CD4-positive, alpha-beta T cell treated with Interleukin-6 at 100 ng/mL for 8 hours (primary cell): ENCODE measurements around the gene USH2A.
"Not testable (repeated sequence)": the region's sequence is repeated elsewhere in the genome, so short reads cannot be mapped to it uniquely, and the experiment has no call there.

Experiments
- DNase-seq: peaks from one replicate; pipeline ENCODE4 v3.0.0-alpha.2; 2020; ENCODE audit warnings: mixed read lengths, low spot score

Gene USH2A

GRCh38 chr1:216410026-216410425, 13.2 kb downstream of the USH2A start:
- no peak for DNase-seq

GRCh38 chr1:216390956-216391355, 32.3 kb downstream of the USH2A start:
- DNase-seq: no peak

DNA sequence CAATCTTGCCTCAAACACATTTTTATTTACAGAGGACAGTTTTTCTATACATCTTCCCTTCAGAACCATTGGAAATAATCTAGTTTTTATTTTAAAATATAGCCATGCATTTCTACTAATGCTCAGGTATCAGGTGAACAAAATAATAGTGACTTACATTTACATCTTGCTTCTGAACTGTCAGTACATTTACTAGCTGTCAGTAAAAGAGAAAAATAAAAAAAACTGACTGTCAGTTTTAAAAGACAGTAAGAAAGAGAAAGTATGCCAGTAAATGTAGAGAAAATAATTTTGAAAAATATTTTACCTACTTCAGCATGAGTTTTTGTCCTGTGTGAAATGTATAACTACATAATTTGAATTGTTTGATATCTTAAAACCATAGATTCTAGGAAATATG, 33.5 kb downstream of the USH2A start:
- DNase-seq: no peak

DNA sequence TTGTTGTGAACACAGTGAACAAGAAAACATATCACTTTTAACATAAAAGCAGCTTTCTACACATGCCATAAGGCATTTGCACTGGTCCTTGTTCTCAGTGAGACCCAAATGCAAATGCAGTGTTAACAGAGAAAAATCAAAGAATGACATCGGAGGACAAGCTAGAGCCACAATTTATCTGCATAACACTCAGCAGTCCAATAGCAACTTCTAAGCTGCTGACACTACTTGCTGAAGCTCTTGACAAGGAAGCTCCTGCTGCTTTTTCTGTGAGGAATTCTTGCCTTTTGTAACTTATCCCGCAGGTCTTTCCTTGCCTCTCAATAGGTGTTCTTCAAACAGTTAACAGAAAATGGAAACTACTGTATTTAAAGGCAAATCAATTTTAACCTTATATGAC, 34.7 kb downstream of the USH2A start:
- DNase-seq: no peak

- DNase-seq: no peak
These were observed 35.5 kb downstream of the USH2A start for GRCh38 chr1:216387782-216388181.

- DNase-seq: no peak
These were observed 43.8 kb downstream of the USH2A start for GRCh38 chr1:216379441-216379840.

DNA sequence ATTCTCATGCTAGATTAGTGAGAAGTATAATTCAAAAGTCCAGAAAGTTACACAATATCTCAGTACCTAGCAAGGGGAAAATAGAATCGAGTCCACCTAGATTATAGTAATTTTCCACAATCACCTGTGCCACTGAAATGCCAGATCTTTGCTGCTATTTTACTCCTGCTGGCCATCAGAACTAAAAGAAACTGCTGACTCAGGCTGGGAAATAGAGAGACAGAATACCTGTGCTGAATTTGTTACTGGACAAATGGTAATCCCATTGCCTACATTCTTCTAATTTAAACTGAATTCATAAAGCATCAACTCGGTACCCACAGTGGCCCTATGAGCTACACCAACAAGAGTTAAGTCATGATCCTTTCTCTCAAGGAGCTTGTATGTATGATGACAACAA, 55.0 kb downstream of the USH2A start:
- no peak for DNase-seq

DNA sequence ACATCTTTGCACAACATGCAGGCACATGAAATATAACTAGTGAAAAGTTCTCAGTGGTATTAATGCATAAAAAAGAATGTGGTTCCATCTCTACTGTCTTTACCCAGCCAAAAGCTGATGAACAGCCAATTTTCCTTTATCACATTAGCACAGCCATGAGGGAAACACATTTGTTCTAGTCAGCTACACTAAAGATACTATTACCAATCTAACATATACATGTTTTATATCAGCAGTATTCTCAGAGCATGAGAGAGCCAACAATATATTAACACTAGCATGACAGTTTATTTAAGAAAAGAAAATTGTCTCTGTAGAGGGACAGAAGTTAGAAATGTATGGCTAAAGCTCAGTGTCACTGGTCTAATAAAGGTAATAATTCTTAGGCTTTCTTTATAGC, 56.3 kb downstream of the USH2A start:
- DNase-seq: no peak

GRCh38 chr1:216356945-216357344, 66.3 kb downstream of the USH2A start:
- no peak for DNase-seq

DNA sequence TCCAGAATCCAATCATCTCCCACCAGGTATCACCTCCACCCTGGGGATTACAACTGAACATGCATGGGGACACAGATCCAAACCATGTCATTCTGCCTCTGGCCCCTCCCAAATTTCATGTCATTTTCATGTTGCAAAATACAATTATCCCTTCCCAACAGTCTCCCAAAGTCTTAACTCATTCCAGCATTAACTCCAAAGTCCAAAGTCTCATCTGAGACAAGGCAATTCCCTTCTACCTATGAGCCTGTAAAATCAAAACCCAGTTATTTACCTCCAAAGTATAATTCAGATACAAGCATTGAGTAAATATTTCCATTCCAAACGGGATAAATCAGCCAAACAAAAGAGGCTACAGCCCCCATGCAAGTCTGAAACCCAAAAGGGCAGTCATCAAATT, 73.1 kb downstream of the USH2A start:
- DNase-seq: no peak

DNA sequence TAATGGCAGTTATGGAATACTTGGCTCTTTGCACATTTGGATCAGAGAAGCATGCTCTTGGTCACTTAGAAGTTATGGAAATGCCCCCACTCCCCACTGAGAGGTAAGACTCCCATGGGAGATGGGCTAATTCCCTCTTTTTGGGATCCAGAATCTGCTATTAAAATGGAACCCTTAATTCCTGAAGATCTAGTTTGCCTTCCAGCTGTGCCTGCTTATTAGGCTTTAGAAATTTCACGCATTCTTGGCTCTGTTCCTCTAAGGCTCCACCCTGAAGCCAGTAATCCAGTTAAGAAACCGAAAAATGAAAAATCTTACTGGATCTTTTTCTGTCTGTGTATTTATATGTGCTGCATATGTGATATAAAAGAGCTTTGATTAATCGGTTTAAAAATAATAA, 76.7 kb downstream of the USH2A start:
- no peak for DNase-seq

GRCh38 chr1:216340542-216340941, 82.7 kb downstream of the USH2A start:
- DNase-seq: not testable (repeated sequence)

- no peak for DNase-seq
These were observed 90.8 kb downstream of the USH2A start for GRCh38 chr1:216332462-216332861.

GRCh38 chr1:216332003-216332402, 91.2 kb downstream of the USH2A start:
- DNase-seq: no peak

DNA sequence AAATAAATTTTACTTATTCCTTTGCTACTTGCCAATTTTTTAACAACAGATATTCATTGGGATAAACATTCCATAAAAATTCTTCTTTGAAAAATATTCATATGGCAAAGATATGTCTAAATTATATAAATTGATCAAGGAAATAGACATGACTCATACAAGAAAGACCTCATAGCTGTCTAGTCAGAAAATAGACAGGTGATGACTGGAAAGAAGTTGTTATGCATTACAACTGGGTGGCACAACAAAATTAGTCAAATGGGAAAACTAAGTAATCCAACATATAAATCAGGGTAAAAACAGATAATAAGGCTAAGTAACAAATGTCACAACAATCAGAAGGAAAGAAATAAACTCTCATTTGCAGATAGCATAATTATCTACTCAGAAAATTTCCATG, 92.0 kb downstream of the USH2A start:
- no peak for DNase-seq

DNA sequence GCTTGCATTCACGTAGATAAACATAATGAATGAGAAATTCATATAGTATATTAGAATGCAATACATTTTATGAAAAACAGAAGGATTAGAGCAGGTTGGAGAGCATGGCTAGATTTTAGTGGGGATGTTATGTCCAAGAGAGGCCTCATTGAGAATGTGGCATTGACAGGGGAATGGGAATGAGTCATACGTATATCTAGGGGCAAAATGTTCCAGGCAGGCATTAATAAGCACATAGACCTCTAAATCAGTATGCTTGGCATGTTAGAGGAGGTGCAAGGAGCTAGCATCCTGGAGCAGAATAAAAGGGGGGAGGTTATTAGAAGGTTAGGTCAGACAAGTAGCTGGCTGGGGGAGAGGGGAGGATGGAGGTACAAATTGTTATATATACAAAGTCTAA, 93.0 kb downstream of the USH2A start:
- DNase-seq: no peak

- no peak for DNase-seq
These were observed 97.3 kb downstream of the USH2A start for GRCh38 chr1:216325946-216326345.

GRCh38 chr1:216325336-216325735, 97.9 kb downstream of the USH2A start:
- DNase-seq: no peak

GRCh38 chr1:216323344-216323743, 99.9 kb downstream of the USH2A start:
- no peak for DNase-seq

- no peak for DNase-seq
These were observed 108.7 kb downstream of the USH2A start for GRCh38 chr1:216314379-216315095.

- no peak for DNase-seq
These were observed 112.5 kb downstream of the USH2A start for GRCh38 chr1:216310776-216311175.

DNA sequence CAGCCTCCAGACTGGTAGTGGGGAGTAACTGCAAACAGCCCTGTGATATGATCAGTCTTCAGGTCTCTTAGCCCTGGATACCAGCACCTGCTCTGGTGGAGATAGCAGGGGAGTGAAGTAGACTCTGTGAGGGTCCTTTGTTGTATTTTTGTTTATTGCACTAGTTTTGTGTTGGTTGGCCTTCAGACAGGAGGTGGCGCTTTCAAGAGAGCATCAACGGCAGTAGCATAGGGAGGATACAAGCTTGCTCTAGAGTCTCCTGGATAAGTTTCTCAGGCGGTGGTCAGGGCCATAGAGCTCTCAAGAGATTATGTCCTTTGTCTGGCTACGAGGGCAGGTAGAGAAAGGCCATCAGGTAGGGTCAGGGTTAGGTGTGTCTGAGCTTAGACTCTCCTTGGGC, 116.4 kb downstream of the USH2A start:
- no peak for DNase-seq

DNA sequence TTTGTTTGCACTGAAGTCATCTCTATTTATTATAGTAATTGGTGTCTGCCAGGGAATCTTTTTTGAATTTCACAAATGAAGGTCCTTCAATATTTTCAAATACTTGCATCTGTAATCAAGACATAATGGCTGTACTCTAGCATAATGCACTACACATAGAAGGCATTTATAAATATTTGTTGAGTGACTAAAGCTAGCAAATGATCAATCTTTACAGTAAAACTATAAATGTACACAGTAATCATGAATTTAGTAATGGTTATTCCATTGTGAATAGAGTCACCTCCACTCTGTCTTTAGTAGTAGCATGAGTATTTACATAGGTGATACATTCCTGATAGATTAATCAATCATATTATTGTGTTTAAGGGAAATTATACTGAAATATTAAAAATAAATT, 119.6 kb downstream of the USH2A start:
- DNase-seq: no peak

- DNase-seq: no peak
These were observed 129.6 kb downstream of the USH2A start for GRCh38 chr1:216293683-216294082.

GRCh38 chr1:216290074-216290473, 133.2 kb downstream of the USH2A start:
- DNase-seq: no peak
